Trophoblast cell (in vitro differentiated cells and primary cell): ENCODE measurements around the gene CFAP57.

Experiments used
- DNase-seq, 2 donors: peaks; one replicate each; pipeline ENCODE4 v3.0.0-alpha.2; 2016
- H2AFZ ChIP-seq: 2 replicates; pipeline ENCODE4 v1.6.1; 2013; ENCODE audit warnings: low read length, moderate library complexity, mild to moderate bottlenecking; ENCODE audit not compliant: insufficient read depth, poor library complexity
- H2AK5ac ChIP-seq: 2 replicates; pipeline ENCODE4 v1.6.1; 2013; ENCODE audit warnings: mild to moderate bottlenecking, low read length
- H2BK120ac ChIP-seq: 2 replicates; pipeline ENCODE4 v1.6.1; 2013; ENCODE audit warnings: low read length, mild to moderate bottlenecking, moderate library complexity; ENCODE audit not compliant: insufficient read depth, poor library complexity
- H2BK12ac ChIP-seq: 2 replicates; pipeline ENCODE4 v1.6.1; 2013; ENCODE audit warnings: mild to moderate bottlenecking, low read length, moderate library complexity
- H2BK5ac ChIP-seq: 2 replicates; pipeline ENCODE4 v1.6.1; 2013; ENCODE audit warnings: low read length, low read depth, moderate library complexity, mild to moderate bottlenecking; ENCODE audit not compliant: poor library complexity
- H3K14ac ChIP-seq: 2 replicates; pipeline ENCODE4 v1.6.1; 2013; ENCODE audit warnings: mild to moderate bottlenecking, low read length
- H3K18ac ChIP-seq: 2 replicates; pipeline ENCODE4 v1.6.1; 2013; ENCODE audit warnings: mild to moderate bottlenecking, low read length
- H3K23ac ChIP-seq: 2 replicates; pipeline ENCODE4 v1.6.1; 2013; ENCODE audit warnings: low read length
- H3K27ac ChIP-seq: 2 replicates; pipeline ENCODE4 v1.5.1; 2013; ENCODE audit warnings: low read depth, mild to moderate bottlenecking, inconsistent platforms, low read length, moderate library complexity
- H3K27me3 ChIP-seq: 2 replicates; pipeline ENCODE4 v1.6.1; 2013; ENCODE audit warnings: inconsistent platforms, mild to moderate bottlenecking, low read length, moderate library complexity; ENCODE audit not compliant: insufficient read depth
- H3K36me3 ChIP-seq, 2 experiments: 1 replicate in 1 of 2; 2 replicates in 1 of 2; pipeline ENCODE4 v1.6.1; 2013; ENCODE audit warnings: low read length in 2 of 2, mild to moderate bottlenecking in 2 of 2, moderate library complexity in 1 of 2; ENCODE audit not compliant: insufficient read depth in 2 of 2, control insufficient read depth in 1 of 2
- H3K4ac ChIP-seq: 2 replicates; pipeline ENCODE4 v1.6.1; 2013; ENCODE audit warnings: low read depth, mild to moderate bottlenecking, low read length, moderate library complexity
- H3K4me1 ChIP-seq, 2 experiments: 1 replicate in 1 of 2; 2 replicates in 1 of 2; pipeline ENCODE4 v1.6.1; 2013; ENCODE audit warnings: low read length in 2 of 2, mild to moderate bottlenecking in 2 of 2, moderate library complexity in 1 of 2; ENCODE audit not compliant: insufficient read depth in 2 of 2, control insufficient read depth in 1 of 2
- H3K4me2 ChIP-seq: 2 replicates; pipeline ENCODE4 v1.6.1; 2013; ENCODE audit warnings: inconsistent platforms, mild to moderate bottlenecking, low read length, moderate library complexity
- H3K4me3 ChIP-seq: 2 replicates; pipeline ENCODE4 v1.5.1; 2013; ENCODE audit warnings: mild to moderate bottlenecking, low read depth, low read length, inconsistent platforms
- H3K79me1 ChIP-seq: one replicate; pipeline ENCODE4 v1.6.1; 2013; ENCODE audit warnings: low read length
- H3K79me2 ChIP-seq: 2 replicates; pipeline ENCODE4 v1.6.1; 2013; ENCODE audit warnings: low read length, mild to moderate bottlenecking; ENCODE audit not compliant: control insufficient read depth, insufficient read depth, poor library complexity
- H3K9ac ChIP-seq: 2 replicates; pipeline ENCODE4 v1.6.1; 2013; ENCODE audit warnings: mild to moderate bottlenecking, low read length
- H3K9me3 ChIP-seq: 2 replicates; pipeline ENCODE4 v1.6.1; 2013; ENCODE audit warnings: low read depth, mild to moderate bottlenecking, control low read depth, inconsistent platforms, low read length; ENCODE audit not compliant: insufficient read depth
- H4K12ac ChIP-seq: 2 replicates; pipeline ENCODE4 v1.6.1; 2013; ENCODE audit warnings: low read depth, mild to moderate bottlenecking, low read length, moderate library complexity
- H4K8ac ChIP-seq: 2 replicates; pipeline ENCODE4 v1.6.1; 2013; ENCODE audit warnings: low read depth, mild to moderate bottlenecking, low read length, moderate library complexity
- H4K91ac ChIP-seq: one replicate; pipeline ENCODE4 v1.6.1; 2013; ENCODE audit warnings: low read depth, mild to moderate bottlenecking, low read length, moderate library complexity
- WGBS: extraction: QIAGEN DNeasy Blood & Tissue Kit; methylation state at CpG from one replicate; pipeline ENCODE4 v1.1.7; 2013; ENCODE audit warnings: missing lambda C conversion rate; ENCODE audit not compliant: insufficient read length, insufficient coverage; ENCODE audit errors: extremely low coverage; 5-methylcytosine and 5-hydroxymethylcytosine counted together

Gene CFAP57

GRCh38 chr1:43282220-43283195, 110.4 kb downstream of the CFAP57 start:
- H3K36me3 ChIP-seq: no peaks in the 10 kb centered on the region
- no peak overlapping the region for H3K9ac ChIP-seq
- H2BK12ac ChIP-seq: no peak overlapping the region
- H3K9me3 ChIP-seq: no peaks in the 10 kb centered on the region
- H3K14ac ChIP-seq: no peak overlapping the region
- no peak overlapping the region for H3K23ac ChIP-seq
- no peak overlapping the region for H3K18ac ChIP-seq
- no peak overlapping the region for H2AFZ ChIP-seq
- DNase-seq: no peak
- H3K79me1 ChIP-seq: no peaks in the 10 kb centered on the region
- no peak overlapping the region for H4K8ac ChIP-seq
- H4K91ac ChIP-seq: no peak overlapping the region
- no peak overlapping the region for H2AK5ac ChIP-seq
- H2BK5ac ChIP-seq: no peak overlapping the region
- H3K27ac ChIP-seq: no peak overlapping the region
- WGBS: no CpG with 5 or more reads among the region's 15 CpGs
- H3K27me3 ChIP-seq: no peaks in the 10 kb centered on the region
- no peak overlapping the region for H3K4me2 ChIP-seq
- no peak overlapping the region for H4K12ac ChIP-seq
- H3K79me2 ChIP-seq: no peaks in the 10 kb centered on the region
- peaks cover 4 to 10% of the 10 kb centered on the region in 2 experiments for H3K4me1 ChIP-seq
- H3K4me3 ChIP-seq: no peak overlapping the region
- H2BK120ac ChIP-seq: no peak overlapping the region
- no peak overlapping the region for H3K4ac ChIP-seq

DNA sequence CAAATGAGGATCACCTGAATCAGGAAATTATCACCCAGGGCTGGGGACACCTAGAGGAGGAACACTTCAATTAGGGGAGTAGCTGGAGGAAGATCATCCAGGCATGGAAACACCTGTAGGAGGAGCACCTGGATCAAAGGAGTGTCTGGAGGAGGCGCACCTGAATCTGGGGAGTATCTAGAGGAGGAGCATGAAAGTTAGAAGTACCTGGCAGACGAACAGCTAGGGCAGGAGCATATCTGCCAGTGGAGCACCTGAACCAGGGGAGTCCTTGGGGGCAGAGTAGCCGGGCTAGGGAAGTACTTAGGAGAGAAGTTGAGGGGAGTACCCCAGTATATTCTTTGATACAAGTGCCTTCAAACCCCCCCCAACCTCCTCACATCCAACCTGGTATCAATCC, 111.9 kb downstream of the CFAP57 start:
- no peak for DNase-seq
- Histone ChIP-seq H3K79me1 (no peaks in the 10 kb centered on the region), H3K14ac (no peak overlapping the region), H3K9ac (no peak overlapping the region), H3K79me2 (no peaks in the 10 kb centered on the region), H3K36me3 (no peaks in the 10 kb centered on the region), H2BK12ac (no peak overlapping the region), H2AFZ (no peak overlapping the region), H3K23ac (no peak overlapping the region), H3K27me3 (no peaks in the 10 kb centered on the region), H3K4me1 (peaks cover 4 to 10% of the 10 kb centered on the region in 2 experiments), H3K4ac (no peak overlapping the region), H4K91ac (no peak overlapping the region), H4K8ac (no peak overlapping the region), H2BK120ac (no peak overlapping the region), H3K27ac (no peak overlapping the region), H3K4me2 (no peak overlapping the region), H3K18ac (no peak overlapping the region), H4K12ac (no peak overlapping the region), H2BK5ac (no peak overlapping the region), H3K4me3 (no peak overlapping the region), H3K9me3 (no peaks in the 10 kb centered on the region), H2AK5ac (no peak overlapping the region)
- no CpG with 5 or more reads among the region's 3 CpGs for WGBS

DNA sequence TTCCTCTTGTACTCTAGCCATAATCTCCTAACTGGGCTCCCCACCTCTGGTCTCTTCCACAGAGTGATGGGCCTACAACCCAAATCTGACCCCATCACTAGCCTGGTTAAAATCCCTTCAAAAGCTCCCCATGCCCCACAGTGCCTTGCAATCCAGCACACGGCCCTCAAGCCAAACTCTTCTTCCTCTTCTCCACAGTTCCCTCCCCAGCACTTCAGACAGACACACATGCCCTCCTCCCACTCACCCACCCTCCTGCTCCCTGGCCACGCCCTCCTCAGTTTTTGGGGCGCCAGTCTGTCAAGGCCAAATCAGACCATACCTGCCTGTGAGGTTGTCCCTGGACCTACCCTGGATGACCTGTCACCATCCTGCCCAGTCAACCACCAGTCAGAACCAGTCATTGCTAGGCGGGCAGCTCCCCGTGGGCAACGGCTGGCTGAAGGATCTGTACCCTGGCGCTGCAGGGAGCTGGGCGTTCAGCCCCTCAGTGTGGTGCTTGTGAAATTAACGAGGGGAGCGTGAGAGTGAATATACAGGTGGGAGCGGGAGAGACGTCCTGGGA, 112.5 kb downstream of the CFAP57 start:
- Histone ChIP-seq H2BK5ac (no peak overlapping the region), H3K27ac (no peak overlapping the region), H3K79me1 (no peaks in the 10 kb centered on the region), H2AFZ (no peak overlapping the region), H3K4me3 (no peak overlapping the region), H3K18ac (no peak overlapping the region), H3K79me2 (no peaks in the 10 kb centered on the region), H2BK12ac (no peak overlapping the region), H3K4me2 (no peak overlapping the region), H4K12ac (no peak overlapping the region), H2AK5ac (no peak overlapping the region), H3K27me3 (no peaks in the 10 kb centered on the region), H3K36me3 (no peaks in the 10 kb centered on the region), H4K8ac (no peak overlapping the region), H3K4ac (no peak overlapping the region), H3K23ac (no peak overlapping the region), H3K4me1 (peaks cover 4 to 10% of the 10 kb centered on the region in 2 experiments), H4K91ac (no peak overlapping the region), H2BK120ac (no peak overlapping the region), H3K14ac (no peak overlapping the region), H3K9me3 (no peaks in the 10 kb centered on the region), H3K9ac (no peak overlapping the region)
- WGBS: no CpG with 5 or more reads among the region's 12 CpGs
- no peak for DNase-seq

- Histone ChIP-seq H2BK5ac (no peak within 1 kb of the TSS), H4K8ac (peak within 1 kb of the TSS; percentile 52), H3K4me3 (peak within 1 kb of the TSS; percentile 35), H3K79me2 (no peaks in the 10 kb centered on the region), H4K91ac (no peak within 1 kb of the TSS), H3K9ac (no peak within 1 kb of the TSS), H2BK12ac (no peak within 1 kb of the TSS), H3K9me3 (no peaks in the 10 kb centered on the region), H3K4me2 (peak within 1 kb of the TSS; percentile 63), H3K14ac (no peak within 1 kb of the TSS), H3K27ac (no peak within 1 kb of the TSS), H3K36me3 (no peaks in the 10 kb centered on the region), H3K18ac (no peak within 1 kb of the TSS), H3K27me3 (no peaks in the 10 kb centered on the region), H3K4me1 (peaks cover 4 to 10% of the 10 kb centered on the region in 2 experiments), H3K79me1 (no peaks in the 10 kb centered on the region), H2AFZ (no peak within 1 kb of the TSS), H2AK5ac (no peak within 1 kb of the TSS), H3K23ac (no peak within 1 kb of the TSS), H3K4ac (no peak within 1 kb of the TSS), H2BK120ac (no peak within 1 kb of the TSS), H4K12ac (no peak within 1 kb of the TSS)
- peak; percentile 87 to 90 for DNase-seq
- WGBS: no CpG with 5 or more reads among the region's 19 CpGs
Measured at GRCh38 chr1:43285269-43285990, 113.3 kb downstream of the CFAP57 start, which contains the start of gene C1orf210. TSS of gene C1orf210 (minus strand) at chr1:43285581. CDS start at chr1:43283270, 2,311 bp downstream.
